HG03108 (cell line): ENCODE data around the gene NAT9.

ENCODE experiments used
- ATAC-seq: cut with Tn5 transposase; IDR thresholded peaks from one replicate; pipeline ENCODE4 v1.9.1; 2021; ENCODE audit warnings: moderate library complexity; ENCODE audit not compliant: unreplicated experiment

Gene NAT9

DNA sequence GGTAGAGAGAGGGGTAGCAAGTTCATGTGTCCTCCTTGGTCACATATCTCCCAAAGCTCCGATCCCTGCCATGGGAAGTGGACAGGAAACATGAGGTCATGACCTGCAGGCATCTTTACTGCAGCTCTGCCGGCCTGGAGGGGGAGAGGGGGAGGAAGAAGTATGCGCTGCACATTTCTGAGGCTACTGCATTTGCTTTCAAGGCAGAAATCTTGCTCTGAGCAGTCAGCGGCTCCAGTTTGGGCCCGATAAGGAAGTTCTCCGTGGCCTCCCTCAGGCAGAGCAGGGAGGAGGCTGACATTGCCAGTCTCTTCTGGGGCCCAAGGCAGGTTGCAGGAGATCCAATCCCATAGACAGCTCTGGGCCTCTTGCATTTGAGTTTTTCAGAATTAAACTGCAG is 29.2 kb downstream of the NAT9 start:
- no peak for ATAC-seq

DNA sequence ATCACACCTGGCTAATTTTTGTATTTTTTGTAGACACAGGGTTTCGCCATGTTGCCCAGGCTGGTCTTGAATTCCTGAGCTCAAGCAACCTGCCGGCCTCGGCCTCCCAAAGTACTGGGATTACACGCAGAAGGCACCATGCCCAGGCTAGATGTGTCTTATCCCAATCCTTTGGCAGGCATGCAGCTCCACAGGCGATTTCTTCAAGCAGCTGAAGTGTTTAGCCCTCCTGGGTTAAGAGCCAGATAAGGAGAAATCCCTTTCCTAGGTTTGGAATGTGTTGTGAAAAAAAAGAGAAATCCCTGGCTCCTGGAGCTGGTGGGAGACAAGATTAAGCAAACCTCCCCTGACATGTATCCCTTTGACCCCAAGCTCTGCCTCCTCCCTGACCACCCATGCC is 29.8 kb downstream of the NAT9 start:
- no peak for ATAC-seq

DNA sequence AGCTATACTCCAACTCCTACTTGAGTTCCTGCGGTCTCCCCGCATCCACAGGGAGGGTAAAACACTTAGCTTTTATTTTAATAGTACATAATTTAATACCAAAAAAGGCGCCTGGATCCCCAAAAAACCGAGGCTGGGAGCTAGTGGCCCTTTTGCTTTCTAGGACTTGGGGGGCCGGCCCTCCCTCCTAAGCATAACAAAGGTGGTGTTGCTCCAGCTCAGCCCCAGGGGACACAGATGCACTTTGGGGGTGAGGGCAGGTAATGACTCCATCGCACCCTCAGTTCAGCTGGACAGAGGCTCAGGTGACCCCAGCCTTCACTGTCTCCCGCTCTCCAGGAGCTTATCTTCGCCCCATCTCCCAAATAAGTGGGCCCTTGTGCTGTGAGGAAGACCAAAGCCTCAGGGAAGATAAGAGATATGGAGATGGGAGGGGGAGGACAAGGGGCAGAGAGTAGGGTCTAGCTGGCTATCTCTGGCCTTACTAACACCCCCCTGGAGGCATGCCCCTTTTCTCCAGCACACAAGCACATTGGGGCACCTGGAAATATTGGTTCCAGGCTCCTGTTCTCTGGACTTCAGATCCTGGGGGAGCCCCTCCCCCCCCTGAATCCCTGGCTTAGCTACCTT is 30.5 kb downstream of the NAT9 start:
- no peak for ATAC-seq

DNA sequence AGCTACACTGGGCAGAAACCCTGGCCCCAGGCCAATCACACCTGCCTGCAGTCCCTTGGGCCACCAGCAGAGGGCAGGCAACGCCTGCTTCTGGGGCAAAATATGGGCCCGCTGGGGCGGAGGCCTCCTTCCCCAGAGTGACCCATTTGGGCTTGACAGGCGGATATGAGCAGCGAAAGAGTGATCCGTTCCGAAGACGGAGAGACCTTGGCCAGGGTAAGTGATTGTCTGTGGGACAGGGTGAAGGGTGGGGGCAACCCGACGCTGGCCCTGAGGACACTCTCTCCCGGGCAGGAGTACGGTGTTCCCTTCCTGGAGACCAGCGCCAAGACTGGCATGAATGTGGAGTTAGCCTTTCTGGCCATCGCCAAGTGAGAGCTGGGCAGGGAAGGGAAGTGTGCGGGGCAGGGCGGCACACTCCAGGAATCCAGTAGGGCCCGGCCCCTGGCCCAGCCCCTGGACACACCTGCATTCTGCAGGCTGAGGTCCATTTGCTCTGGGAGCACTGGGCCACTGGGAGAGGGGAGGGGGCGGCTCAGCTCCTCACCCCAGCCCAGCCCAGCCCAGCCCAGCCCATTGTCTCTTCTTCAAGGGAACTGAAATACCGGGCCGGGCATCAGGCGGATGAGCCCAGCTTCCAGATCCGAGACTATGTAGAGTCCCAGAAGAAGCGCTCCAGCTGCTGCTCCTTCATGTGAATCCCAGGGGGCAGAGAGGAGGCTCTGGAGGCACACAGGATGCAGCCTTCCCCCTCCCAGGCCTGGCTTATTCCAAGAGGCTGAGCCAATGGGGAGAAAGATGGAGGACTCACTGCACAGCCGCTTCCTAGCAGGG is 31.2 kb downstream of the NAT9 start:
- ATAC-seq: no peak

DNA sequence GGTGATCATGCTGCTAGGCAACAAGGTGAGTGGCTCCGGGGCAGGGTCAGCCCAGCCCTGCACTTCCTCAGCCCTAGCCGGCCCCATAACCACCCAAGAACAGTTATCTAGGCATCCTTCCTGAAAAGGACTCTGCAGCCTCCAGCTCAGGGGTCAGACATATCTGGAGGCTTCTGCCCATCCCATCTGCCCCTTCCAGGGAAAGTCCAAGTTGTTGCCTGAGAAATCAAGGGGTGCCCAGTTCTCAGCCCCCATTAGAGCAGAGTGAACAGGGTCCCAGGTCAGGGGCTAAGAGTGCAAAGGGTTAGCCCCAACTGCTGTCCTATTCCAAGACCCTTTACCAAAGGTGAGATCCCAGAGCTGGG is 31.8 kb downstream of the NAT9 start:
- no peak for ATAC-seq

DNA sequence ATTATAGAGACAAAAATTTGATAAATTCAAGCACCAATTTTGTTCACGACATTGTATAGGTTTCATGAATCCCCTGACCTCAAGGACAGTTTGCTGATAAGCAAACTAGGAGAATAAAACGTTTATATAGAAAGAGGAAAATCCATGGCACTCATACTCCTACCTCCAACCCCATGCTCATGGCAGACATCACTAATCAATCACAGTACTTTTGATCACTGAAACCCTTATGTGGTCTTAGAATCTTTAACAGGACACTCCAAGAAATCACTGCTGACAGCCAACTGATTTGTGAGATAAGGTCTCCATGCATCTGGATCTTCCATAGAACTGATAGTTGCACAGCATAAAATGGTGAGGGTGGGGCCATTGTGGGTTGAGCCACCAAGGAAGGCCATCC is 32.4 kb downstream of the NAT9 start:
- no peak for ATAC-seq

DNA sequence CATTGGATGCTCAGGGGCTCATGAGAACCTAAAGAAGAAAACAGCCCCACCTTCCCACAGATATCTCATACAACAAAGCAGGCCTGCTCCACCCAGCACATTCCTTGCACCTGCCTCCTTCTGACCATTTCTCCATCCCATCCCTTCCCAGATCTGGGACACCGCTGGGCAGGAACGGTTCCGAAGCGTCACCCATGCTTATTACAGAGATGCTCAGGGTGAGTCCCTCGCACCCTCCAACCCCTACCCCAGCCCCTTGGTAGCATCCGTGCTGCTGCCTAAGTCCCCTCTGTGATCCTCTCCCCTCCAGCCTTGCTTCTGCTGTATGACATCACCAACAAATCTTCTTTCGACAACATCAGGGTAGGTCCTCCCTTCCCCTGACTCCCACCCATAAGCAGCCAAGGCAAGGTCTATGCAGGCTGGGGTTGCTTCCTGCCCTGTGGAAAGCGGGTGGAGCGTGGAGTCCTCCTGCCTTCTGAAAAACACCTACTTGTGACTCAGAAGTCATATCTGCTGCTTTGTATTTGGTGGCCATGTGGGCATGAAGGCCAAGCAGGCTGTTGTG is 33.1 kb downstream of the NAT9 start:
- no peak for ATAC-seq

DNA sequence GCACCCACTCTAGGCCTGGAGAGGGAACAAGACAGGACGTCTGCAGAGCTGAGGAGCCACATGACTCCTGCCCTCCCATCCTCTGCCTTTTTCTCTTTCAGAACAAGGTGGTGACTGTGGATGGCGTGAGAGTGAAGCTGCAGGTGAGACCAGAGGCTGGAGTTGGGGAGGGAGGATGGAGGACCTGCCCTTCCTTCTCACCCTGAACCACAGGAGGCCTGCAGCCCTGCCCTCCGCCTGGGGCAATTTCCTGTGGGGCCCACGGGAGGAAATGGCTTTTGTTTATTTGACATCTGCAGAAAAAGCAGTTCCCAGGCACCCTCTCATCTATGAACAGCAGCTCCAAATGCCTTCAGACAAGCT is 34.0 kb downstream of the NAT9 start:
- peak; percentile 46 for ATAC-seq

DNA sequence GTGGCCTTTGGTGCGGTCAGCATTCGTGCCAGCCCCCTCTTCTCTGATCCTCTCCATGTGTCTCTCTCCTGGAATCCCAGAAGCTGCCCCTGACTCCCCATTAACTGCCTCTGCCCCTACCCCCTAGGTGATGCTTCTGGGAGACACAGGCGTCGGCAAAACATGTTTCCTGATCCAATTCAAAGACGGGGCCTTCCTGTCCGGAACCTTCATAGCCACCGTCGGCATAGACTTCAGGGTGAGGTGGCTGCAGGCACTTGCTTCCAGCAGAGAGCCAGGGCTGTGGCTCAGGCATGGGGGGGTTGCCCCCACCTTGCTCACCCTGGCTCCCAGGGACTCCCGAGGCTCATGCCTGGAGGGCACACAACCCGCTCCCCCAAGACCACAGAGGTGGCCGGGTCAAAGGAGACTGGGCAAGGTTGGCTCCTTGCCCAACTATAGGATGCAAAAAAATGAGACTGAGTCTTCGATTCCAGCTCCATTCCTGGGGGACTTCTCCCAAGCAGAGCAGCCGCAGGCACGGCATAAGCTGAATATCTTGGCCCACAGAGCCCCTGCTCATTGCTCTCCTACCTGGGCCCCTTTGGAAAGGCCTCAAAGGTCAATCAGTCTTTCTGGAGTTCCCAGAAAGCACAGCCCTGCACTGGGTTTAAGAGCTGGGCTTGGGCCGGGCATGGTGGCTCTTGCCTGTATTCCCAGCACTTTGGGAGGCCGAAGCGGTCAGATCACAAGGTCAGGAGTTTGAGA is 35.3 kb downstream of the NAT9 start:
- ATAC-seq: no peak

DNA sequence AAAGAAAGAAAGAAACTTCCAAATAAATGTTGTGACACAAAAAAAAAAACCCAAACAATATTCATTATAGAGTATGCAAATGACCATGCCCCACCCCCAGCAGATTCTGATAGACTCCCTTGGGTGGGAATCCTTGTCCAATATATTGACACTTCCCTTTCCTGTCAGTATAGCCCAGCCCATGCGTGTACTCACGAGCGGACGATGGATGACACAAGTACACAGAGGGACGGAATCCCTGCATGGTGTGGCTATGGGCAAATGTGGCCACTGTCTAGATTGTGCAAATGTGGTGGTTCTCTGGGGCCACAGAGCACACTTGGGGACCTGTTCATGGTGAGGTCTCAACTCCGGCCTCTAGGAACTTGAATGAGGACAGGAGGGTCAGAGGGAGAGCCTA is 36.0 kb downstream of the NAT9 start:
- no peak for ATAC-seq

DNA sequence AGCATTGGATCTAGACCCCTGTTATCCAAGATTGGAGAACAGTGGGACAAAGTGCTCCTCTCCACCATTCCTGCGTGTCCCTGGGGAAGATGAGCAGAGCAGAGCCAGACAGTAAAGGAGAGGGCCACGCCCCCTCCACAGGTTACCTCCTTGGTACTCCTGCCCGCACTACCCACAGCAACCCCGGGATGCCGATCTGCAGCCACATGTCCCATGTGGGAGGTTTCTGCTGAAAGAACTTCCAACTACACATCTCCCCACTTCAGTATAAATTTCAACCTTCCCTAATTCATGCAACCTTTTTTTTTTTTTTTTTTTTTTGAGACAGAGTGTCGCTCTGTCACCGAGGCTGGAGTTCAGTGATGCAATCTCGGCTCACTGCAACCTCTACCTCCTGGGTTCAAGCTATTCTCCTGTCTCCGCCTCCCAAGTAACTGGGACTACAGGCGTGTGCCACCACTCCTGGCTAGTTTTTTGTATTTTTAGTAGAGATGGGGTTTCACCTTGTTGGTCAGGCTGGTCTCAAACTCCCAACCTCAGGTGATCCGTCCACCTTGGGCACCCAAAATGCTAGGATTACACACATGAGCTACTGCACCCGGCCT is 36.8 kb downstream of the NAT9 start:
- no peak for ATAC-seq

DNA sequence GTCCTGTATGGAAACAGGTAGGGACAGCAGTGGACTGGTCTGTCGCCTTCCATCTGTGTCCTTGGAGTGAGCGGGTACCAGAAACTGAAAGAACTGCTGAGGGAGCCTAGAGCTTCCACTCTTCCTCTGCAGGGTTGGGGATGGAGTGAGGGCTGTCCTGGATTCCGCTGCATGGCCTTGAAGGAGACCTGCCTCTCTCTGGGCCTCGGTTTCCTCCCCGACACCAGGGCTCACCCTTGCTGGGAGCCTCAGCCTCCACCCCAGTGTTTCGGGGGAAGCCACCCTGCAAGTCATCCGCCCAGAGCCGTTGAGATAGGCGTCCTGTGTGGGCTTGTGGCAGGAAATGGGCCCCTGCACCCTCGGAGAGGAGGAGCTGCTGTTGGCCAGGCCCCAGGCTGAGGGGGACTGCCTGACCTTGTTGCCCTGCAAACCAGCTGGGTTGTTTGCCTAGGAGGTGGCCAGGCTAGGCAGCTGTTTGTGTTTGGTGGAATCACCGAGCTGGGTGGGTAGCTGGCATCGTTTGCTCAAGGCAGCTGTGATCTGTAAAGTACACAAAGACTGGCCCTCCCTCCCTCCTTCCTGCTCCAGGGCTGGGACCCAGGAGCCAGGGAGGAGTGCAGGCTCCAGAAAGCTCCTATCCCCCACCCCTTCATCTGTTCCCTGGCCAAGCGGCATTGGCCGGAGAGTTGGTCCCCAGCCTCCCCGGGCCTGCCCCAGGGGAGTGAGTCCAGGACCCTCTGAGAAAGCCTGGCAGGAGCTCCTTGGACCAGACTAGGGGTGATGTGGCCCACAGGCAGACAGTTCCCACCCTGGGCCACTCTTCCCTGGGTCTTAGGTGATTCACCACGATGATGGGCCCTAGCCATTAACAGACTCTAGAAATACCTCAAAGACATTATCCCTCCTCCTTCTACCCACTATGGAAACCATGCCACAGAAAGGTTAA is 37.8 kb downstream of the NAT9 start:
- ATAC-seq: peak; percentile 68

DNA sequence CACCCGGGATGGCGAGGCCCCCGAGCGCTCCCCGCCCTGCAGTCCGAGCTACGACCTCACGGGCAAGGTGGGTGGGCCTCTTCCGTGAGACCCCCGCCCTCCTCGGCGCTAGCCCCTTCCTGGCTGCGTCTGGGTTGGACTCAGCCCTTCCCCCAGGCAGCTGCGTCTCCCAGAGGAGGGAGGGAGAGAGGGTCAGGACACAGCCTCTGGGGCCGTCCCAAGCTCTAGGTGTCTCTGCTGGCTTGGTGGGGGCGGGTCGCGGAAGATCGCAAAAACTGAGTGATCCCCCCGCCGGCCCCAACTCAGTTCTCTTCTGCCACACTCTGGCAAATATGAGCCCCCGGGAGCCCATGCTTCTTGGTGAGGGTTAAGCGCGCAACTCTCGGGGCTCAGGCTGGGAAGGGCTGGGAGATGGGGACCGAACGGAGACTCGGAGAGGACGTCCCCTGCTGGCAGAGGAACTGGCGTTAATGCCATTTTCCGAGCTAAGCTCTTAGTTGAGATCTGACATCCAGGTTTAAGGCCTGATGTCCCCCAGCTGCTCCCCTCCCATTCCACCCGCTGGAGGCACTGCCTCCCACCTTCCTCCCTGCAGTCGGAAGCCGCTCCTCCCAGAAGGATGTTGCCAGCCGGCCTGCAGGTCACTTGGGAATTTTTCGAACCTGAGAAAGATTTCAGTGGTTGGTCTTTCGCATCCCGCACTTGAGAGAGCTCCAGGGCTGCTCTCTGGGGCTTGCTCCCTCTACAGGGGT is 38.7 kb downstream of the NAT9 start:
- ATAC-seq: no peak

DNA sequence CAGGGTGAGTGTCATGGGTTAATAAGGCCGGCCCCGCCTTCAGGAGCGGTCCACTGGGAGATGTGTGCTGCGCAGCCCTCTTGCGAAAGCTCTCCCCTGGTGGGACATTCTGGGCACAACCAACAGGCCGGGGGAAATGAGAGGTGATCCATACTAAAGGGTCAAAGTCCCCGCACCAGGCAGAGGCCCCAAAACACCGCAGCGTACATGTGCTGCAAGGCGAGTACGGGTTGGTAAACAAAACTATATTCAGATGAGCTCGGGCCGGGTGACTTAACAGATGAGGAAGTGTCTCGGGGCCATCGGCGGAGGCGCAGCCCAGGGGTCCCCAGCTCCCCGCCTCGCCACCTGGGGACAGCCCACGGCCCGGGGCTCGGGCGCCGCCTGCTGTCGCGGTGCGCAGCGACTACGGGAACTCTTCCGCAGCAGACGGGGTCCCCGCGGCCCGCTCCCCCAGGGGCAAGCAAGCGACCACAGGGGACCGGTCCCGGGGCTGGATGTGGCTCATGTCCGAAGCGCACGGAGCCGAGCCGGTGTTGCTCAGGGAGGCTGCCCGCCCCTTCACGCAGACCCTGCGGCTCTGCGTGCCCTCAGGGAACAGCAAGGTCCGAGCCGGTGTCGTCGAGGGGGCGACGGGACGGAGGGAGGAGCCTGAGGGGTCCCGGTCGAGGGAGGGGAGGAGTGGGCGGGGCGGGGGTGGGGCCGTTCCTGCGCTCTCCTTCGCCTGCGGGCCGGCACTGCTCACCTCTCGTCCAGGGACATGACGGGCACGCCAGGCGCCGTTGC is 39.4 kb downstream of the NAT9 start, which contains the start of gene RAB37:
RAB37 (plus strand) TSS at position 744 of the 786 bp plus-strand sequence; CDS start at position 761, 17 bp downstream.
- no peak for ATAC-seq

DNA sequence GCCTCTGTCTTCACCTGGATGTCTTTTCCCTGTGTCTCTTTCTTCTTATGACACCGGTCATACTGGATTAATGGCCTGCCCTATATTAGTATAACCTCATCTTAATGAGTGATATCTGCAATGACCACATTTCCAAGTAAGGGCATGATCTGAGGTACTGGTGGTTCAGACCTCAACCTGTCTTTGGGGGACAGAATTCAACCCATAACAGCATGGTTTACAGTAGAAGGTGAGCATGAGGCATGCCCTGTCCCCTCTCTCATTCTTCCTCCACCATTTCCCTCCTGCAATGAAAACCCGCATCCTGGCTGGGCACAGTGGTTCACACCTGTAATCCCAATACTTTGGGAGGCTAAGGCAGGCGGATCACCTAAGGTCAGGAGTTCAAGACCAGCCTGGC is 41.9 kb downstream of the NAT9 start:
- ATAC-seq: no peak

DNA sequence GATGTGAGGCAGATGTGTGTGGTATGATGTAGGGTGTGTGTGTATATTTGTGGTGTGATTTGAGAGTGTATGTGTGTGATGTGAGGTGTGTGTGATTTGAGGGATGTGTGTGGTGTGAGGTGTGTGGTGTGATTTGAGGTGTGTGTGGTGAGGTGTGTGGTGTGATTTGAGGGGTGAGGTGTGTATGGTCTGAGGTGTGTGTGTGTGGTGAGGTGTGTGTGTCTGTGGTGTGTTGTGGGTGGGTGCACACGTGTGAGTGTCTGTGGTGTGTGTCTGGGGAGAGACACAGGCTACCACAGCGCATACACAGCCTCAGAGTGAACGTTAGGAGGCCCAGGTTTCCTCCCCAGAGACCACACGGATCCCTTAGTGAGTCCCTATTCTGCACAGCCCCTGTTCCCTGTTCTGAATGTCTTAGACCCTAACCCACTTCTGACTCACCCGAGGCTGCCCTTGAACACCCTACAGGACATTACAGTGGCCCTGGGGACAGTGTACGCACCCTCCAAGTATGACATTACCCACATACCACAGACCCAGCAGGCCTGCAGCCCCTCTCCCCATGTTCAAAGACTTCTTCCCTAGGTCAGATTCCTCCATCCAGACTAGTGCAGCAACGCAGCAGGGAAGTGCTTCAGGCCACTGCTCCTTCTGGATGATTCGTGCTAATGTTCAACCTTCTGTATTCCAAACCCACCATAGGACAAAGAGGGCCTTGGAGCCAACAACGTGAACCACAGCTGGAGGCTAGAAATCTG is 42.6 kb downstream of the NAT9 start:
- ATAC-seq: no peak

DNA sequence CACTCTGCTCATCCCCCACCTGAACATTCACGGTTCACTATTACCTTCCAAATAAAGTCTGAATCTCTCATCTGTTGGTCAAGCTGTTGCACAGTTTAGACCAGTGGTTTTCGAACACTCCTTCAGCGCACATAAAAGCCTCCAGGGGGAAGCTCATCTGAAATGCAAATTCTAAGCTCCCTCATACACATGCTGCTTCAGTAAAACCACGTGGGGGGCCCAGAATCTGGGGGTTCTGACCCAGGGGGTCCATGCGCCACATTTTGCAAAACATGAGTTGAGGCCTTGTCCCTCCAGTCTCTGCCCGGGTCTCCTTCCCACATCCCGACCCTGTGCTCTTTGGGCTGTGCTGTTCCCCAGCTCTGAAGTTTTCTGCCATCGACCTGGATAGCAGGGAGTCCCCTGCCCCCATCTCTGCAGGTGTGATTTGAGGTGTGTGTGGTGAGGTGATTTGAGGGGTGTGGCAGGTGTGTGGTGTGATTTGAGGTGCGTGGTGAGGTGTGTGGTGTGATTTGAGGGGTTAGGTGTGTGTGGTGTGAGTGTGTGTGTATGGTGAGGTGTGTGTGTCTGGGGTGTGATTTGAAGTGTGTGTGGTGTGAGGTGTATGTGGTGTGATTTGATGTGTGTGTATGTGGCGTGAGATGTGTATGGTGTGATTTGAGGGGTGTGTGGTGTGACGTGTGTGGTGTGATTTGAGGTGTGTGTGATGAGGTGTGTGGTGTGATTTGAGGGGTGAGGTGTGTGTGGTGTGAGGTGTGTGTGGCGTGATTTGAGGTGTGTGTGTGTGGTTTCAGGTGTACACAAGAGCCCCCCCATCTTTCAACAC is 43.9 kb downstream of the NAT9 start:
- ATAC-seq: no peak
